Measurements from ENCODE around the gene SYNGR2. TPM values are rescaled to one million over a fixed set of nuclear protein-coding genes. Genes with fewer than 3 reads are reported as not detected.

SYNGR2 gene
- total and polyA plus RNA-seq, 9 of the 15 experiments (the other 6 are each of a cell fraction or from before 2014, with no cell fraction given): 1.4 to 173 (median 87.8) TPM

- TF ChIP-seq, protein P1, sequence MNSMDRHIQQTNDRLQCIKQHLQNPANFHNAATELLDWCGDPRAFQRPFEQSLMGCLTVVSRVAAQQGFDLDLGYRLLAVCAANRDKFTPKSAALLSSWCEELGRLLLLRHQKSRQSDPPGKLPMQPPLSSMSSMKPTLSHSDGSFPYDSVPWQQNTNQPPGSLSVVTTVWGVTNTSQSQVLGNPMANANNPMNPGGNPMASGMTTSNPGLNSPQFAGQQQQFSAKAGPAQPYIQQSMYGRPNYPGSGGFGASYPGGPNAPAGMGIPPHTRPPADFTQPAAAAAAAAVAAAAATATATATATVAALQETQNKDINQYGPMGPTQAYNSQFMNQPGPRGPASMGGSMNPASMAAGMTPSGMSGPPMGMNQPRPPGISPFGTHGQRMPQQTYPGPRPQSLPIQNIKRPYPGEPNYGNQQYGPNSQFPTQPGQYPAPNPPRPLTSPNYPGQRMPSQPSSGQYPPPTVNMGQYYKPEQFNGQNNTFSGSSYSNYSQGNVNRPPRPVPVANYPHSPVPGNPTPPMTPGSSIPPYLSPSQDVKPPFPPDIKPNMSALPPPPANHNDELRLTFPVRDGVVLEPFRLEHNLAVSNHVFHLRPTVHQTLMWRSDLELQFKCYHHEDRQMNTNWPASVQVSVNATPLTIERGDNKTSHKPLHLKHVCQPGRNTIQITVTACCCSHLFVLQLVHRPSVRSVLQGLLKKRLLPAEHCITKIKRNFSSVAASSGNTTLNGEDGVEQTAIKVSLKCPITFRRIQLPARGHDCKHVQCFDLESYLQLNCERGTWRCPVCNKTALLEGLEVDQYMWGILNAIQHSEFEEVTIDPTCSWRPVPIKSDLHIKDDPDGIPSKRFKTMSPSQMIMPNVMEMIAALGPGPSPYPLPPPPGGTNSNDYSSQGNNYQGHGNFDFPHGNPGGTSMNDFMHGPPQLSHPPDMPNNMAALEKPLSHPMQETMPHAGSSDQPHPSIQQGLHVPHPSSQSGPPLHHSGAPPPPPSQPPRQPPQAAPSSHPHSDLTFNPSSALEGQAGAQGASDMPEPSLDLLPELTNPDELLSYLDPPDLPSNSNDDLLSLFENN (IDR thresholded peaks at IDR 0.05; ENCODE audit: low read depth in 2 of 2, low read length in 2 of 2): no peak
- no peak for TF ChIP-seq HDAC8 (tag; IDR thresholded peaks at IDR 0.05)
- TF ChIP-seq NCOR1 (IDR thresholded peaks at IDR 0.05): no peak
- peak; percentile 39 for TF ChIP-seq FIP1L1 (IDR thresholded peaks at IDR 0.05; ENCODE audit: low read depth, low read length, poor library complexity, severe bottlenecking)
- TF ChIP-seq, protein P2, sequence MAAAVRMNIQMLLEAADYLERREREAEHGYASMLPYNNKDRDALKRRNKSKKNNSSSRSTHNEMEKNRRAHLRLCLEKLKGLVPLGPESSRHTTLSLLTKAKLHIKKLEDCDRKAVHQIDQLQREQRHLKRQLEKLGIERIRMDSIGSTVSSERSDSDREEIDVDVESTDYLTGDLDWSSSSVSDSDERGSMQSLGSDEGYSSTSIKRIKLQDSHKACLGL (CRISPR knock-in tag; IDR thresholded peaks at IDR 0.05; ENCODE audit: borderline replicate concordance, poor library complexity, severe bottlenecking): no peak
- TF ChIP-seq ZBTB2 (IDR thresholded peaks at IDR 0.05): no peak
- no peak for TF ChIP-seq ZNF780A (CRISPR knock-in tag; IDR thresholded peaks at IDR 0.05)
- TF ChIP-seq SMARCA4 (IDR thresholded peaks at IDR 0.05): no peak
Measured at GRCh38 chr17:78174346-78174869, 6.0 kb downstream of the SYNGR2 start (continued).

All from K562 (cell line).